IMR-90 (cell line): Measurements from ENCODE around the gene SP2.

Source experiments
- BHLHE40 ChIP-seq: fragments of 150-350 bp; IDR thresholded peaks from 2 replicates; pipeline ENCODE4 v1.6.1; 2016; ENCODE audit warnings: mild to moderate bottlenecking, low read depth, low read length
- CEBPB ChIP-seq: IDR thresholded peaks from 2 replicates; pipeline ENCODE4 v1.6.1; 2012; ENCODE audit warnings: low read depth, low read length, improper control_type of control experiment
- CHD1 ChIP-seq: IDR thresholded peaks from 2 replicates; pipeline ENCODE4 v1.6.1; 2012; ENCODE audit warnings: low read depth, low read length, improper control_type of control experiment
- ELK1 ChIP-seq: fragments of 150-350 bp; IDR thresholded peaks from 2 replicates; pipeline ENCODE4 v1.6.1; 2016; ENCODE audit warnings: low read depth, mild to moderate bottlenecking, low read length, moderate library complexity, borderline replicate concordance
- FOS ChIP-seq: fragments of 150-350 bp; IDR thresholded peaks from 2 replicates; pipeline ENCODE4 v1.6.1; 2016; ENCODE audit warnings: low read depth, low read length
- MAFK ChIP-seq: IDR thresholded peaks from 2 replicates; pipeline ENCODE4 v1.6.1; 2012; ENCODE audit warnings: low read depth, low read length, improper control_type of control experiment
- POLR2A ChIP-seq: IDR thresholded peaks from 2 replicates; pipeline ENCODE4 v1.6.1; 2012; ENCODE audit warnings: mild to moderate bottlenecking, low read depth, low read length
- RAD21 ChIP-seq: IDR thresholded peaks from 2 replicates; pipeline ENCODE4 v1.6.1; 2012; ENCODE audit warnings: low read length, improper control_type of control experiment
- RCOR1 ChIP-seq: IDR thresholded peaks from 2 replicates; pipeline ENCODE4 v1.6.1; 2012; ENCODE audit warnings: mild to moderate bottlenecking, low read length, improper control_type of control experiment; ENCODE audit not compliant: insufficient replicate concordance
- RFX5 ChIP-seq: IDR thresholded peaks from 2 replicates; pipeline ENCODE4 v1.8.0; 2012; ENCODE audit warnings: low read depth, mild to moderate bottlenecking, low read length, moderate library complexity
- SMC3 ChIP-seq: fragments of 150-350 bp; IDR thresholded peaks from 2 replicates; pipeline ENCODE4 v1.6.1; 2016; ENCODE audit warnings: low read depth, mild to moderate bottlenecking, antibody characterized with exemption, low read length, moderate library complexity
- TF ChIP-seq, protein P1 (sequence below): conservative IDR thresholded peaks from 2 replicates; pipeline ENCODE4 v1.5.1; 2012; ENCODE audit warnings: mild to moderate bottlenecking, low read depth, low read length, improper control_type of control experiment
- TF ChIP-seq, protein P2 (sequence below): fragments of 150-350 bp; IDR thresholded peaks from 2 replicates; pipeline ENCODE4 v1.6.1; 2017; ENCODE audit warnings: mild to moderate bottlenecking, antibody characterized with exemption, low read length, low read depth

DNA sequence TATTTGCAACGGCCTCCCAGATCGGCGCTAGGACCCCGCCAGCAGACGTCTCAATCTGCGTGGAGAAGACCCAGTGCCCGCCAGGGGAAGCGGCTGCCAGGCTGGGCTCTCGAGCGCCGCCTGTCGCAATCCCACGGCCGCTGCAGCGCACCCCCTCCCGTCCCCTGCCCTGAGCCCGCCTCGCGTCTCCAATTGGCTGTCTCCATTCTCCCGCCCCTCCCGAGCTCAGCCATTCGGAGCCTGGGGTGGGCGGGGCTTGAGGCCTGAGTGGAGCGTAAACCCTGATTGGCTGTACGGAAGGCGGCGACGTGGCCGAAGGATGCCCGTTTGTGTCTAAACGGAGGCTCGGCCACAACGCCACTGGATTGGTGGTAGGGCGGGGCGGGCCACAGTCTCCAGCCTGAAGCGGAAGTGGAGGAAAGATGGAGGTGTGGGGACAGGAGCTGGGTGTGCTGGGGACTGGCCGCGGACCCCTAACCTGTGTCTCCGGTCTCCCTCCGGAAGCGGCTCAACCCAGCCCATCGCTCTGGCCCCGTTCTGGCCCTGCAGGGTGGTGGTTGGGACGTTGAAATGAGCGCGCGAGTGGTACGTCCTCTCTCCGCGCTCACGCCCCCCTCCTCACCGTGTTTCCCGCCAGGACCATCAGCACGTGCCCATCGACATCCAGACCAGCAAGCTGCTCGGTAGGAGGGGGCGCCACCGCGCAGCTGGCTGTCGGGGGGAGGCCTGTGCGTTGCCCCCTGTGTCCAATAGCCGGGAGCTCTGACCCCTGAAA, 74.9 kb downstream of the SP2 start, which contains the start of gene CDK5RAP3:
- TF ChIP-seq, protein P1, sequence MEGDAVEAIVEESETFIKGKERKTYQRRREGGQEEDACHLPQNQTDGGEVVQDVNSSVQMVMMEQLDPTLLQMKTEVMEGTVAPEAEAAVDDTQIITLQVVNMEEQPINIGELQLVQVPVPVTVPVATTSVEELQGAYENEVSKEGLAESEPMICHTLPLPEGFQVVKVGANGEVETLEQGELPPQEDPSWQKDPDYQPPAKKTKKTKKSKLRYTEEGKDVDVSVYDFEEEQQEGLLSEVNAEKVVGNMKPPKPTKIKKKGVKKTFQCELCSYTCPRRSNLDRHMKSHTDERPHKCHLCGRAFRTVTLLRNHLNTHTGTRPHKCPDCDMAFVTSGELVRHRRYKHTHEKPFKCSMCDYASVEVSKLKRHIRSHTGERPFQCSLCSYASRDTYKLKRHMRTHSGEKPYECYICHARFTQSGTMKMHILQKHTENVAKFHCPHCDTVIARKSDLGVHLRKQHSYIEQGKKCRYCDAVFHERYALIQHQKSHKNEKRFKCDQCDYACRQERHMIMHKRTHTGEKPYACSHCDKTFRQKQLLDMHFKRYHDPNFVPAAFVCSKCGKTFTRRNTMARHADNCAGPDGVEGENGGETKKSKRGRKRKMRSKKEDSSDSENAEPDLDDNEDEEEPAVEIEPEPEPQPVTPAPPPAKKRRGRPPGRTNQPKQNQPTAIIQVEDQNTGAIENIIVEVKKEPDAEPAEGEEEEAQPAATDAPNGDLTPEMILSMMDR, result peak; percentile 99
- TF ChIP-seq SMC3, result peak; percentile 78
- 0 out of 2 replicates have a peak, but pooled peaks have one; percentile 18 for TF ChIP-seq RFX5
- TF ChIP-seq POLR2A, result peak; percentile 87; the same call in 1 of the 2 replicates
- peak; percentile 74 for TF ChIP-seq RAD21
- TF ChIP-seq MAFK, result no peak
- TF ChIP-seq FOS, result no peak
- TF ChIP-seq, protein P2, sequence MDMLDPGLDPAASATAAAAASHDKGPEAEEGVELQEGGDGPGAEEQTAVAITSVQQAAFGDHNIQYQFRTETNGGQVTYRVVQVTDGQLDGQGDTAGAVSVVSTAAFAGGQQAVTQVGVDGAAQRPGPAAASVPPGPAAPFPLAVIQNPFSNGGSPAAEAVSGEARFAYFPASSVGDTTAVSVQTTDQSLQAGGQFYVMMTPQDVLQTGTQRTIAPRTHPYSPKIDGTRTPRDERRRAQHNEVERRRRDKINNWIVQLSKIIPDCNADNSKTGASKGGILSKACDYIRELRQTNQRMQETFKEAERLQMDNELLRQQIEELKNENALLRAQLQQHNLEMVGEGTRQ, result peak; percentile 57; the same call in 1 of the 2 replicates
- peak; percentile 78 for TF ChIP-seq BHLHE40
- no peak for TF ChIP-seq CHD1
- TF ChIP-seq CEBPB, result peak; percentile 77
- peak; percentile 38 for TF ChIP-seq RCOR1
- no peak for TF ChIP-seq ELK1
